ENCODE measurements around the gene CCL19. TPM values are rescaled to one million over a fixed set of nuclear protein-coding genes. Genes with fewer than 3 reads are reported as not detected.

The CCL19 gene
- polyA plus RNA-seq, 2 donors, result 2.2 to 10.5 TPM

DNA sequence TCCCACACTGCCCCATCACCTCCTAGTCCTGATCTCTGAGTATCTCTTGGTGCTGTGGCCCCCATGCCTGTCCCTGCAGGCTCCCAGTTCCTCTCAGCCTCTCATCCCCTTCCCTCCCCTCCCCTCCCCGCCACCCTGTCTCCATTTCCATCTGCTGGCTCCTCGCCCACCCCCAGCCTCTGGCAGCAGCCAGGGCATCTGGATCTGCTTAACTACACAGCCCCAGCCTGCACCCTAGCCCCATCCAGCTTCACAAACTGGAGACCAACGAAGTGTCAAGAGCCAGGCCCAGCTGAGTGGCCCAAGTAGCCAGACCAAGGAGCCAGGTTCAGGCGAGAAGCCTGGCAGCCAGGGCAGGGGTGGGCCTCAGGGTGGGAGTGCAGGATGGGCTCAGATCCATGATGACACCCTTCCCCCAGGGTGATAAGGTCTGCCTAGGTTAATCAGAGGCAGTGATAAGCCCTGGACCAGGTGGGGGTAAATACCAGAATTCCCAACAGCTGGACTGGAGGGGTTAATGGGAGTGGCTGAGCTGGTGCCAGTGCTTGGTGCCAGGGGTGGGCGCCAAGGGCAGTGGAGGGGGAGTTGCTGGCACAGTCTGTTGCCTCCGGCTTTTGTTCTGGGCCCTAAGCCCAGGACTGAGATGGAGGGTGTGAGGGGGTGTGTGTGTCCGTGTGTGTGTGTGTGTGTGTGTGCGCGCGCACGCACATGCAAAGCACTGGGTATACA is 36.6 kb downstream of the CCL19 start:
- peaks cover 0 to 7% of the 10 kb centered on the region in 2 donors for H3K36me3 ChIP-seq (ENCODE audit: control insufficient read depth in 2 of 2, insufficient read depth in 2 of 2, low read length in 1 of 2)
- no peaks in the 10 kb centered on the region for H3K9me3 ChIP-seq (ENCODE audit: control insufficient read depth in 2 of 2, insufficient read depth in 1 of 2, low read depth in 1 of 2, low read length in 1 of 2)
- H3K4me1 ChIP-seq (ENCODE audit: control insufficient read depth in 2 of 2, insufficient read depth in 2 of 2, low read length in 1 of 2), result peaks cover 0 to 29% of the 10 kb centered on the region in 2 donors
- H3K27me3 ChIP-seq (ENCODE audit: control insufficient read depth in 1 of 2, insufficient read depth in 2 of 2, low read length in 2 of 2), result no peaks in the 10 kb centered on the region
- 24 to 25% methylated on average over 11 of the region's 11 CpGs for WGBS, 2 donors
- H3K4me3 ChIP-seq (ENCODE audit: low read depth in 1 of 2, low read length in 2 of 2), result no peak overlapping the region
- H3K27ac ChIP-seq (ENCODE audit: low read depth in 2 of 2, low read length in 1 of 2), result peak overlapping the region; percentile 43 to 63

DNA sequence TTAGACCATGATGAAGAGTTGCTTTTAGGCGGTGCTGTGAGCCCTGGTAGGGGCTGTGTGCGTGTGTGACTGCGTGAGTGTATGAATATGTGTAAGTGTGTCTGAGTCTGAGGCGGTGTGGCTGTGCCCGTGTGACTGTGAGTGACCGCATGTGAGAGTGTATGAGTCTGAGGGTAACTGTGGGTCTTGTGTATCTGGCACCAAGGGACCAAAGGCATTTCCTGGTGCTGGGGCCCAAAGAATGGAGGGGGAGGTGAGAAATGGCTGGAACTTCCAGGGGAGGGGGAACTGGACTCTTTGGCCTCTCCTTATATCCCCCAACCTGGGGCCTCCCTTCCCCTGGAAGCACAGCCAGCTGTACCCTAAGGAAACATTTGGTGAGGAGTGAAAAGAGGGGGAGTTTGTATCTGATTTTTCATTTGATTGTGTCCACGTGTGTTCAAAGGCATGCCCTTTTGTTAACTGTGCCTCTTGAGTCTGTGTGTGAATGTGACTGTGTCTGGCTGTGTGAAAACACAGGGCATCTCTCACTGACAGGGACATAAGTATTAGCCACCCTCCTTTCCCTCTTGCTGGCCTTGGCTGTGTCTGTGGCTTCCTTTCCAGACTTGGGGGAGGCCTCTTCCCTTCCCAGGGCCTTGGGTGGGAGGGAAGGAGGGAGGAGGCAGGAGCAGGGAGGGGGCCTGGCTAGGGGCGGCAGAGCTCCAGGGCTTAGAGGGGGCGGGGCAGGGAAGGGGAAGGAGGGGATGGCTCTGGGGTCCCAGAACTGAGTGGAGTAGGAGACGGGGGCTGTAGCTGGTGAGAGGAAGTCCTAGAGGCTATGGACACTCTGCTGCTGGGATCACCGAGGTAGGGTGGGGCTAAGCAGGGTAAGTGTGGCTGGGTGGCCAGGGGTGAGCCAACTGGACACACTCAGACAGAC is 37.7 kb downstream of the CCL19 start:
- Histone ChIP-seq H3K36me3 (ENCODE audit: control insufficient read depth in 2 of 2, insufficient read depth in 2 of 2, low read length in 1 of 2) (peaks cover 0 to 14% of the 10 kb centered on the region in 2 donors), H3K27me3 (ENCODE audit: control insufficient read depth in 1 of 2, insufficient read depth in 2 of 2, low read length in 2 of 2) (no peaks in the 10 kb centered on the region), H3K4me1 (ENCODE audit: control insufficient read depth in 2 of 2, insufficient read depth in 2 of 2, low read length in 1 of 2) (peaks cover 0 to 29% of the 10 kb centered on the region in 2 donors), H3K4me3 (ENCODE audit: low read depth in 1 of 2, low read length in 2 of 2) (no peak overlapping the region), H3K9me3 (ENCODE audit: control insufficient read depth in 2 of 2, insufficient read depth in 1 of 2, low read depth in 1 of 2, low read length in 1 of 2) (no peaks in the 10 kb centered on the region), H3K27ac (ENCODE audit: low read depth in 2 of 2, low read length in 1 of 2) (peak overlapping the region; percentile 20 to 43)
- WGBS, 2 donors, result 52 to 57% methylated on average over 11 of the region's 11 CpGs

DNA sequence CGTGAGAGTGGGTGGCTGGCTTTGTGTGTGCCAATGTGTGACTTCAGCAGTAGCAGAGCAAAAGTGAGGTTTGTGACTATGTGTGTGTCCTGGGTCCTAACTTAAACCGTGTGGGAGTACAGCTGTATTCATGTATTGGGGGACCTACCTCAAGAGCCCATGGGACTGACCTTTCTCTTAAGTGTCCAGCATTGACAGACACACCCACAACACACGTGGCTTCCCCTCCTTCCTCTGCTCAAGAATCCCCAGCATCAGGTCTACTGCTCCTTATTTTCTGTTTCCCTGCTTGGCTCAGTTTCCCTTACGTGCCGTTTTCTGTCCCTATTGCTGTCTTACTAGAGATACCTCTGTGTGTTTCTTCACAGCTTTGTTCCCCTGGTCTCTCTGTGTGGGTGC is 38.5 kb downstream of the CCL19 start:
- H3K4me3 ChIP-seq (ENCODE audit: low read depth in 1 of 2, low read length in 2 of 2), result peak overlapping the region; percentile 25 to 34
- WGBS, 2 donors, result 25 to 39% methylated on average over 5 of the region's 5 CpGs
- no peaks in the 10 kb centered on the region for H3K27me3 ChIP-seq (ENCODE audit: control insufficient read depth in 1 of 2, insufficient read depth in 2 of 2, low read length in 2 of 2)
- peaks cover 0 to 16% of the 10 kb centered on the region in 2 donors for H3K36me3 ChIP-seq (ENCODE audit: control insufficient read depth in 2 of 2, insufficient read depth in 2 of 2, low read length in 1 of 2)
- H3K27ac ChIP-seq (ENCODE audit: low read depth in 2 of 2, low read length in 1 of 2), result peak overlapping the region; percentile 74 to 81
- peaks cover 3 to 35% of the 10 kb centered on the region in 2 donors for H3K4me1 ChIP-seq (ENCODE audit: control insufficient read depth in 2 of 2, insufficient read depth in 2 of 2, low read length in 1 of 2)
- no peaks in the 10 kb centered on the region for H3K9me3 ChIP-seq (ENCODE audit: control insufficient read depth in 2 of 2, insufficient read depth in 1 of 2, low read depth in 1 of 2, low read length in 1 of 2)

DNA sequence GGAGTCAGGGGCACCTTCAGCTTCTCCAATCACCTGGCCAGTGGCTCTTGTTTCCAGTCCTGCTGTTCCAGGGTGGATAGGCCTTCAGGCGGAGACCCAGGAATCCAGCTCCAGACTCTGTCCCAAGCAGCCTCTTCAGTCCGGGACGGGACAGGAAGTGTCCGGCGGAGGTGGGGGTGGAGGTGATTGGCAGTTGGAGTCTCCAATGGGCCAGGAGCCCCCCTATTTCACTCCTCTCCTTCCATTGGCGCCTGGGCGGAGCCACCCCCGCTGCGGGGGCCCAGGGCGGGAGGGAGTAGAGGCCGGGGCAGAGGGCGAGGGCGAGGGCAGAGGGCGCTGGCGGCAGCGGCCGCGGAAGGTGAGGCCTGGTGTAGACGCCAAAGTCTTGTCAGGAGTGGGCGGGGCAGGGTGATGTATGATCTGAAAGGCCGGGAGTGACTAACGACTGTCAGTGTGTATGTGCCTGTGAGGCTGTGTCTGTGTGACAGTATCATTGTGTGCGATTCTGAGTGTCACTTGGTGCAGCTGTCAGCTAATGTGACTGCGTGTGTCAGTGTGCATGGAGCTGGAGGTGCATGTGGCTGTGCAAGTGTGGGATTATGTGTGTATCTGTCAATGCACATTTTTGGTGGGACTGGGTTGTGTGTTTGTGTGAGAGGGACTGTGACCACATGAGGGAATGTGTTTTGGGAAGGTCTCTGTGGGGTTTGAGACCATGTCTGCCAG is 39.0 kb downstream of the CCL19 start, which contains the start of gene IL11RA:
Gene IL11RA (plus strand): TSS at position 310 of the 726 bp plus-strand sequence. CDS start 3,033 bp downstream, outside the sequence.
- WGBS, 2 donors, result 11 to 14% methylated on average over 23 to 24 of the region's 24 CpGs
- Histone ChIP-seq H3K4me3 (ENCODE audit: low read depth in 1 of 2, low read length in 2 of 2) (peak within 1 kb of the TSS; percentile 25 to 34), H3K27ac (ENCODE audit: low read depth in 2 of 2, low read length in 1 of 2) (peak within 1 kb of the TSS; percentile 74 to 81)

DNA sequence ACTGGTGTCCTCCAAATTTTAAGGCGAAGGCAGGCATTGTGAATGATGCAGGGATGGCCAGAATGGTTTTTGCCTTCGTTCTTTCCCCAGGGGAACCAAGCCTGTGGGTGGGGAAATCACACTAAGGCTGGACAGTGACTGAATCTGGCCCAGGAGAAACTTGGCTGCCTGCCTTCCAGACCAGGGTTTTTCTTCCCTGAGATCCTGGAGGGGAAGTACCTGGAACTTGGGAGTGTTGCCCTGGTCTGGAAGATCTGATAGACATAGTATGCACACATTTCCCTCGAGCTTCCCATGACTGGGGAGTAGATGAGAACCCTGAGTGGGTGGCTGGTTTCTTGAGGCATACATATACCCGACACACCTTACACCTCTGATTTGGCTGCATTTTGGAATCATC is 39.8 kb downstream of the CCL19 start:
- 34 to 52% methylated on average over 4 of the region's 4 CpGs for WGBS, 2 donors
- peak overlapping the region; percentile 74 to 81 for H3K27ac ChIP-seq (ENCODE audit: low read depth in 2 of 2, low read length in 1 of 2)
- no peaks in the 10 kb centered on the region for H3K27me3 ChIP-seq (ENCODE audit: control insufficient read depth in 1 of 2, insufficient read depth in 2 of 2, low read length in 2 of 2)
- H3K36me3 ChIP-seq (ENCODE audit: control insufficient read depth in 2 of 2, insufficient read depth in 2 of 2, low read length in 1 of 2), result peaks cover 0 to 16% of the 10 kb centered on the region in 2 donors
- H3K9me3 ChIP-seq (ENCODE audit: control insufficient read depth in 2 of 2, insufficient read depth in 1 of 2, low read depth in 1 of 2, low read length in 1 of 2), result no peaks in the 10 kb centered on the region
- no peak overlapping the region for H3K4me3 ChIP-seq (ENCODE audit: low read depth in 1 of 2, low read length in 2 of 2)
- H3K4me1 ChIP-seq (ENCODE audit: control insufficient read depth in 2 of 2, insufficient read depth in 2 of 2, low read length in 1 of 2), result peaks cover 10 to 38% of the 10 kb centered on the region in 2 donors

More for the DNA sequence above, 39.0 kb downstream of the CCL19 start, which contains the start of gene IL11RA:
- H3K4me1 ChIP-seq (ENCODE audit: control insufficient read depth in 2 of 2, insufficient read depth in 2 of 2, low read length in 1 of 2), result peaks cover 7 to 41% of the 10 kb centered on the region in 2 donors
- peaks cover 0 to 16% of the 10 kb centered on the region in 2 donors for H3K36me3 ChIP-seq (ENCODE audit: control insufficient read depth in 2 of 2, insufficient read depth in 2 of 2, low read length in 1 of 2)
- no peaks in the 10 kb centered on the region for H3K27me3 ChIP-seq (ENCODE audit: control insufficient read depth in 1 of 2, insufficient read depth in 2 of 2, low read length in 2 of 2)
- H3K9me3 ChIP-seq (ENCODE audit: control insufficient read depth in 2 of 2, insufficient read depth in 1 of 2, low read depth in 1 of 2, low read length in 1 of 2), result no peaks in the 10 kb centered on the region

DNA sequence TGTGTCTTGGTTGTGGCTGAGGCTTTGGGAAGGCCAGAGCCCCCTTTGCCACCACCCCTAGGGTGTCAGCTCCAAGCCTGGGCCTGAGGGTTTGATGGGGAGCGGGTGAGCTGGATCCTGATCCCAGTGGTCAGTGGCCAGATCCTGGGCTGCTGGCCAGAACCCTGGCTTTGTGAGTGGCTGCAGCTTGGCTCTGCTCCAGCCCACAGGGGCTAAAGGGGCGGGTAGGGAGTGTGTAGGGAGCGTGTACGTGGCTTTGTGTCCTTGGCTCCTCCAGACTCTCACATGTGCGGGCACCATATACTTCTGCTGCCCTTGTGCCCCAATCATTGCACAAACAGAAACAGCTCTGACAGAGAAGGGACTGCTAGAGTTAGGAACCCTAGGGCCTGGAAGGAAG is 40.3 kb downstream of the CCL19 start:
- H3K4me3 ChIP-seq (ENCODE audit: low read depth in 1 of 2, low read length in 2 of 2), result no peak overlapping the region
- no peaks in the 10 kb centered on the region for H3K9me3 ChIP-seq (ENCODE audit: control insufficient read depth in 2 of 2, insufficient read depth in 1 of 2, low read depth in 1 of 2, low read length in 1 of 2)
- peaks cover 0 to 16% of the 10 kb centered on the region in 2 donors for H3K36me3 ChIP-seq (ENCODE audit: control insufficient read depth in 2 of 2, insufficient read depth in 2 of 2, low read length in 1 of 2)
- H3K27ac ChIP-seq (ENCODE audit: low read depth in 2 of 2, low read length in 1 of 2), result peak overlapping the region; percentile 74 to 81
- H3K4me1 ChIP-seq (ENCODE audit: control insufficient read depth in 2 of 2, insufficient read depth in 2 of 2, low read length in 1 of 2), result peaks cover 10 to 40% of the 10 kb centered on the region in 2 donors
- H3K27me3 ChIP-seq (ENCODE audit: control insufficient read depth in 1 of 2, insufficient read depth in 2 of 2, low read length in 2 of 2), result no peaks in the 10 kb centered on the region
- 63% methylated on average over 5 of the region's 5 CpGs for WGBS, 2 donors

DNA sequence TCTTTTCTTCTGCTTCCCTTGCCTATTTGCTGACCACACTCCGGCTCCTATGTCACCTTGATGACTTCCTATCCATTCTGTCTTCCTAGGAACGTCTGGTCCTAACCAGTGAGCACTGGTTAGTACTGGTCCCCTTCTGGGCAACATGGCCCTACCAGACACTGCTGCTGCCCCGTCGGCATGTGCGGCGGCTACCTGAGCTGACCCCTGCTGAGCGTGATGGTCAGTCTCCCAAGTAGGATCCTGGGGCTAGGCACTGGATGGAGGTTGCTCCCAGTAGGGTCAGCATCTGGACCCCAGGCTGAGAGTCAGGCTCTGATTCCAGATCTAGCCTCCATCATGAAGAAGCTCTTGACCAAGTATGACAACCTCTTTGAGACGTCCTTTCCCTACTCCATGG is 42.4 kb downstream of the CCL19 start:
- H3K9me3 ChIP-seq (ENCODE audit: control insufficient read depth in 2 of 2, insufficient read depth in 1 of 2, low read depth in 1 of 2, low read length in 1 of 2), result no peaks in the 10 kb centered on the region
- peaks cover 0 to 16% of the 10 kb centered on the region in 2 donors for H3K36me3 ChIP-seq (ENCODE audit: control insufficient read depth in 2 of 2, insufficient read depth in 2 of 2, low read length in 1 of 2)
- no peak overlapping the region for H3K4me3 ChIP-seq (ENCODE audit: low read depth in 1 of 2, low read length in 2 of 2)
- 93 to 95% methylated on average over 8 of the region's 8 CpGs for WGBS, 2 donors
- H3K27me3 ChIP-seq (ENCODE audit: control insufficient read depth in 1 of 2, insufficient read depth in 2 of 2, low read length in 2 of 2), result no peaks in the 10 kb centered on the region
- peaks cover 11 to 27% of the 10 kb centered on the region in 2 donors for H3K4me1 ChIP-seq (ENCODE audit: control insufficient read depth in 2 of 2, insufficient read depth in 2 of 2, low read length in 1 of 2)
- no peak overlapping the region for H3K27ac ChIP-seq (ENCODE audit: low read depth in 2 of 2, low read length in 1 of 2)

DNA sequence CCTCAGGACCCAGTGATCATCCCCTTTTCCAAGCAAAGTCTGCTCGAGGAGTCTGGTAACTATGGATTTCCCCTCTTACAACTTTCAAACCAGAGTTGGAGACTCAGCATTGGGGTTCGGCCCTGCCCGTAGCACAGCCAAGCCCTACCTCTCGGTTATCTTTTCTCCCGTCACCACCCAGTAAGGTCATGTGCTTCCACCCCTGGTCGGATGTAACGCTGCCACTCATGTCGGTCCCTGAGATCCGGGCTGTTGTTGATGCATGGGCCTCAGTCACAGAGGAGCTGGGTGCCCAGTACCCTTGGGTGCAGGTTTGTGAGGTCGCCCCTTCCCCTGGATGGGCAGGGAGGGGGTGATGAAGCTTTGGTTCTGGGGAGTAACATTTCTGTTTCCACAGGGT is 43.4 kb downstream of the CCL19 start:
- peak overlapping the region in 1 of 2 donors; percentile 24 for H3K27ac ChIP-seq (ENCODE audit: low read depth in 2 of 2, low read length in 1 of 2)
- H3K4me3 ChIP-seq (ENCODE audit: low read depth in 1 of 2, low read length in 2 of 2), result peak overlapping the region; percentile 72 to 80
- no peaks in the 10 kb centered on the region for H3K9me3 ChIP-seq (ENCODE audit: control insufficient read depth in 2 of 2, insufficient read depth in 1 of 2, low read depth in 1 of 2, low read length in 1 of 2)
- WGBS, 2 donors, result 42 to 61% methylated on average over 10 of the region's 10 CpGs
- peaks cover 0 to 16% of the 10 kb centered on the region in 2 donors for H3K36me3 ChIP-seq (ENCODE audit: control insufficient read depth in 2 of 2, insufficient read depth in 2 of 2, low read length in 1 of 2)
- H3K27me3 ChIP-seq (ENCODE audit: control insufficient read depth in 1 of 2, insufficient read depth in 2 of 2, low read length in 2 of 2), result no peaks in the 10 kb centered on the region
- peaks cover 12 to 20% of the 10 kb centered on the region in 2 donors for H3K4me1 ChIP-seq (ENCODE audit: control insufficient read depth in 2 of 2, insufficient read depth in 2 of 2, low read length in 1 of 2)

DNA sequence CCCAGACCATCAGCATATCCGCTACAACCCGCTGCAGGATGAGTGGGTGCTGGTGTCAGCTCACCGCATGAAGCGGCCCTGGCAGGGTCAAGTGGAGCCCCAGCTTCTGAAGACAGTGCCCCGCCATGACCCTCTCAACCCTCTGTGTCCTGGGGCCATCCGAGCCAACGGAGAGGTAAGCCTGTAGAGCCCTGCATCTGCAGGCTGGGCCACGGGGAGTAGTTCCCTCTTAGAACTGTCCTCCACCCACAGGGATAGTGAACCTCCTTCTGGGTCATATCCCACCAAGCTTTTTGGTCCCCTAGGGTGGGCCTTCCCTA is 44.0 kb downstream of the CCL19 start:
- no peaks in the 10 kb centered on the region for H3K27me3 ChIP-seq (ENCODE audit: control insufficient read depth in 1 of 2, insufficient read depth in 2 of 2, low read length in 2 of 2)
- peaks cover 0 to 16% of the 10 kb centered on the region in 2 donors for H3K36me3 ChIP-seq (ENCODE audit: control insufficient read depth in 2 of 2, insufficient read depth in 2 of 2, low read length in 1 of 2)
- 3 to 5% methylated on average over 8 of the region's 8 CpGs for WGBS, 2 donors
- peak overlapping the region; percentile 81 to 86 for H3K27ac ChIP-seq (ENCODE audit: low read depth in 2 of 2, low read length in 1 of 2)
- peak overlapping the region; percentile 72 to 80 for H3K4me3 ChIP-seq (ENCODE audit: low read depth in 1 of 2, low read length in 2 of 2)
- peaks cover 12 to 16% of the 10 kb centered on the region in 2 donors for H3K4me1 ChIP-seq (ENCODE audit: control insufficient read depth in 2 of 2, insufficient read depth in 2 of 2, low read length in 1 of 2)
- no peaks in the 10 kb centered on the region for H3K9me3 ChIP-seq (ENCODE audit: control insufficient read depth in 2 of 2, insufficient read depth in 1 of 2, low read depth in 1 of 2, low read length in 1 of 2)
